Activated B cell treated with CpG ODN at 0.5 μM for 24 hours (primary cell): Measurements from ENCODE around the gene FBXO46. TPM values are rescaled to one million over a fixed set of nuclear protein-coding genes. Genes with fewer than 3 reads are reported as not detected.
"Not testable (repeated sequence)": the region's sequence is repeated elsewhere in the genome, so short reads cannot be mapped to it uniquely, and the experiment has no call there.

Source experiments
- ATAC-seq: fragments of 200-7000 bp; cut with Tn5 transposase; one replicate; pipeline ENCODE4 v1.10.0; 2021; ENCODE audit warnings: low read depth, mild to moderate bottlenecking, moderate library complexity
- CTCF ChIA-PET: fragments of 350-600 bp; sonication (Branson Sonifier 250); formaldehyde crosslinking; loops from one replicate; lab custom pipeline; 2021; ENCODE audit warnings: antibody characterized with exemption; lab: Charles Lee
- POLR2A ChIA-PET: fragments of 350-600 bp; sonication (Branson Sonifier 250); formaldehyde crosslinking; loops from one replicate; lab custom pipeline; 2021; ENCODE audit warnings: antibody characterized with exemption; lab: Charles Lee
- DNase-seq: peaks from one replicate; pipeline ENCODE4 v3.0.0; 2022
- H3K27ac Mint-ChIP-seq: one replicate; pipeline ENCODE4 v1.8.0; 2020; ENCODE audit warnings: mixed read lengths
- H3K27me3 Mint-ChIP-seq: one replicate; pipeline ENCODE4 v1.8.0; 2021; ENCODE audit warnings: mixed read lengths
- H3K36me3 Mint-ChIP-seq: one replicate; pipeline ENCODE4 v1.8.0; 2021; ENCODE audit warnings: low read depth, mixed read lengths
- H3K4me1 Mint-ChIP-seq: one replicate; pipeline ENCODE4 v1.8.0; 2021; ENCODE audit warnings: mixed read lengths
- H3K4me3 Mint-ChIP-seq: one replicate; pipeline ENCODE4 v1.8.0; 2020; ENCODE audit warnings: mild to moderate bottlenecking, mixed read lengths
- H3K9me3 Mint-ChIP-seq: one replicate; pipeline ENCODE4 v1.8.0; 2020; ENCODE audit warnings: mixed read lengths
- intact Hi-C: fragments of 100-400 bp; cut with micrococcal nuclease; formaldehyde crosslinking; loops from one replicate; pipeline ENCODE4 v1.15.1; 2024
- total RNA-seq: library from RNA; stranded (reverse); gene quantifications from 2 replicates; pipeline ENCODE4 v1.2.3, GENCODE V29; 2022
- TF ChIP-seq, protein P1 (sequence below): fragments of 200-600 bp; IDR thresholded peaks from one replicate; pipeline ENCODE4 v1.8.0; 2022; ENCODE audit warnings: antibody characterized with exemption, mild to moderate bottlenecking

Gene FBXO46
- total RNA-seq, 1 donor from 2014 or later: 44.0 TPM

DNA sequence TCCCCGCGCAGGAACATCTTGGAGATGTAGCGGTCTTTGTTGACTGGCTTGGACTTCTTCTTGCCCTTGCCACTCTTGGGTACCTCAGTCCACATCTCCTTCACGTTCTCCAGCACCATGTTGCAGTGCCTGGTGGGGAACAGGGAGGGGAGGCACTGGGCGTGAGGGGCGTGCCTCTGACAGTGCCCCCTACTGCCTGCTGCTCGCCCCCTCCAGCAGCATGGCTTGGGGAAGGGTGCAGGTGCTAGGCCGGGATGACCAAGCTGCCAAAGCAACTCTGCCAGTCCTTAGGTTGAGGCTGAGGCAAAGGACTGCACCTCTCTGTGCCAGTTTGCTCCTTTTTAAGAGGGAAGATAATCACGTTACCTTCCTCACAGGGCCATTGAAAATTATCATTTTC, 43.1 kb downstream of the FBXO46 start:
- Mint-ChIP-seq H3K36me3 (peaks cover 70% of the 10 kb centered on the region), H3K4me1 (peaks cover 23% of the 10 kb centered on the region), H3K4me3 (no peak overlapping the region), H3K27me3 (no peaks in the 10 kb centered on the region), H3K27ac (no peak overlapping the region), H3K9me3 (no peaks in the 10 kb centered on the region)
- intact Hi-C loops: loop anchor here (10.0 kb wide), 1 partner anchor 263 kb away; the partner anchor contains the start of gene ERCC1
- TF ChIP-seq, protein P1, sequence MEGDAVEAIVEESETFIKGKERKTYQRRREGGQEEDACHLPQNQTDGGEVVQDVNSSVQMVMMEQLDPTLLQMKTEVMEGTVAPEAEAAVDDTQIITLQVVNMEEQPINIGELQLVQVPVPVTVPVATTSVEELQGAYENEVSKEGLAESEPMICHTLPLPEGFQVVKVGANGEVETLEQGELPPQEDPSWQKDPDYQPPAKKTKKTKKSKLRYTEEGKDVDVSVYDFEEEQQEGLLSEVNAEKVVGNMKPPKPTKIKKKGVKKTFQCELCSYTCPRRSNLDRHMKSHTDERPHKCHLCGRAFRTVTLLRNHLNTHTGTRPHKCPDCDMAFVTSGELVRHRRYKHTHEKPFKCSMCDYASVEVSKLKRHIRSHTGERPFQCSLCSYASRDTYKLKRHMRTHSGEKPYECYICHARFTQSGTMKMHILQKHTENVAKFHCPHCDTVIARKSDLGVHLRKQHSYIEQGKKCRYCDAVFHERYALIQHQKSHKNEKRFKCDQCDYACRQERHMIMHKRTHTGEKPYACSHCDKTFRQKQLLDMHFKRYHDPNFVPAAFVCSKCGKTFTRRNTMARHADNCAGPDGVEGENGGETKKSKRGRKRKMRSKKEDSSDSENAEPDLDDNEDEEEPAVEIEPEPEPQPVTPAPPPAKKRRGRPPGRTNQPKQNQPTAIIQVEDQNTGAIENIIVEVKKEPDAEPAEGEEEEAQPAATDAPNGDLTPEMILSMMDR: no peak
- ChIA-PET CTCF (no interaction called here), POLR2A (interaction anchor here (0.6 to 1.8 kb wide), 3 partner anchors 10 to 101 kb away, joined by 3 to 18 read pairs (median 5); no protein-coding TSS in a partner anchor)
- ATAC-seq (no peak), DNase-seq (no peak)

DNA sequence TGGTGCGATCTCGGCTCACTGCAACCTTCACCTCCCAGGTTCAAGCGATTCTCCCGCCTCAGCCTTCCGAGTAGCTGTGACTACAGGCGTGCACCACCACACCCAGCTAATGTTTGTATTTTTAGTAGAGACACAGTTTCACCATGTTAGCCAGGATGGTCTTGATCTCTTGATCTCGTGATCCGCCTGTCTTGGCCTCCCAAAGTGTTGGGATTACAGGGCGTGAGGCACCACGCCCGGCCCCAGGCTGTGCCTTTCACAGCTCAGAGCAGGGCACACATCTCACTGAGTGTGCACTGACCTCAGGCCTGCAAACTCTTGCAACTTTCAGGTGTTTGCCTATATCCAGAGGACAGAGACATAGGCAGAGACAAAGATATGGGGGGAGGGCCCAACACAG, 45.7 kb downstream of the FBXO46 start:
- not testable (repeated sequence) for H3K27me3 Mint-ChIP-seq, ATAC-seq, DNase-seq, H3K4me3 Mint-ChIP-seq, H3K9me3 Mint-ChIP-seq, H3K27ac Mint-ChIP-seq
- ChIA-PET CTCF (interaction anchor here (1.2 kb wide), 1 partner anchor 206 kb away, joined by 3 read pairs; no protein-coding TSS in a partner anchor), POLR2A (interaction anchor here (0.6 to 0.7 kb wide), 2 partner anchors 164 to 898 kb away, joined by 3 to 4 read pairs; no protein-coding TSS in a partner anchor)
- Mint-ChIP-seq H3K36me3 (peaks cover 61% of the 10 kb centered on the region), H3K4me1 (peaks cover 12% of the 10 kb centered on the region)
- intact Hi-C loops: loop anchor here (10.0 kb wide), 1 partner anchor 260 kb away; the partner anchor contains the start of gene ERCC1

DNA sequence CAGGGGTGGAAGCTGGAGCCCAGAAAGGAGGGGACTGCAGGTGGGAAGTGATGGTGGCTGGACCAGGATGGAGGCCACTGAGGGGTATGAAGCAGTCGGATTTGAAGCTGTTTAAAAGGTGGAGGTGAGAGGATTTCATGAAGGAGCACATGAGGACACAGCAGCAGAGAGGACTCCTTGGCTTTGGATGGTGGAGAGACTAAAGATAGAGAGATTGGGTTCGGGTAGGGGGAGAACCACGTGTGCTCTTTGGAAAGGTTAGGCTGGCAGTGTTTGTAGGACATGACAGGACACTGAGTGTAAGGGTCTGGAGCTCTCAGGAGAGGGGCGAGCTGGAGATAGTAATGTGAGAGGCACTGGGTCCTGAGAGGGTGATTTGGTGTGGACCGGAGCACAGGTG, 47.8 kb downstream of the FBXO46 start:
- ChIA-PET CTCF (interaction anchor here (2.4 kb wide), 1 partner anchor 9 kb away, joined by 13 read pairs; the partner anchor contains the start of genes QPCTL and SNRPD2), POLR2A (interaction anchor here (0.6 to 2.9 kb wide), 5 partner anchors 9 to 70 kb away, joined by 4 to 21 read pairs (median 4); partner anchors contain the start of genes QPCTL and SNRPD2)
- Mint-ChIP-seq H3K4me3 (no peak overlapping the region), H3K27me3 (peaks cover 2% of the 10 kb centered on the region), H3K36me3 (peaks cover 48% of the 10 kb centered on the region), H3K27ac (no peak overlapping the region), H3K4me1 (peaks cover 6% of the 10 kb centered on the region), H3K9me3 (no peaks in the 10 kb centered on the region)
- TF ChIP-seq, protein P1: no peak
- ATAC-seq (no peak), DNase-seq (no peak)
- intact Hi-C loops: loop anchor here (10.0 kb wide), 1 partner anchor 258 kb away; the partner anchor contains the start of gene ERCC1

GRCh38 chr19:45682117-45682516, 48.6 kb downstream of the FBXO46 start:
- intact Hi-C loops: loop anchor here (10.0 kb wide), 1 partner anchor 257 kb away; the partner anchor contains the start of gene ERCC1
- Mint-ChIP-seq H3K4me1 (peaks cover 12% of the 10 kb centered on the region), H3K9me3 (no peaks in the 10 kb centered on the region), H3K4me3 (no peak overlapping the region), H3K27me3 (peaks cover 7% of the 10 kb centered on the region), H3K36me3 (peaks cover 40% of the 10 kb centered on the region), H3K27ac (no peak overlapping the region)
- TF ChIP-seq, protein P1: no peak
- ChIA-PET CTCF (interaction anchor here (2.4 kb wide), 1 partner anchor 10 kb away, joined by 13 read pairs; the partner anchor contains the start of genes QPCTL and SNRPD2), POLR2A (interaction anchor here (0.6 to 2.9 kb wide), 5 partner anchors 10 to 70 kb away, joined by 4 to 21 read pairs (median 4); partner anchors contain the start of genes QPCTL and SNRPD2)
- DNase-seq (no peak), ATAC-seq (no peak)

DNA sequence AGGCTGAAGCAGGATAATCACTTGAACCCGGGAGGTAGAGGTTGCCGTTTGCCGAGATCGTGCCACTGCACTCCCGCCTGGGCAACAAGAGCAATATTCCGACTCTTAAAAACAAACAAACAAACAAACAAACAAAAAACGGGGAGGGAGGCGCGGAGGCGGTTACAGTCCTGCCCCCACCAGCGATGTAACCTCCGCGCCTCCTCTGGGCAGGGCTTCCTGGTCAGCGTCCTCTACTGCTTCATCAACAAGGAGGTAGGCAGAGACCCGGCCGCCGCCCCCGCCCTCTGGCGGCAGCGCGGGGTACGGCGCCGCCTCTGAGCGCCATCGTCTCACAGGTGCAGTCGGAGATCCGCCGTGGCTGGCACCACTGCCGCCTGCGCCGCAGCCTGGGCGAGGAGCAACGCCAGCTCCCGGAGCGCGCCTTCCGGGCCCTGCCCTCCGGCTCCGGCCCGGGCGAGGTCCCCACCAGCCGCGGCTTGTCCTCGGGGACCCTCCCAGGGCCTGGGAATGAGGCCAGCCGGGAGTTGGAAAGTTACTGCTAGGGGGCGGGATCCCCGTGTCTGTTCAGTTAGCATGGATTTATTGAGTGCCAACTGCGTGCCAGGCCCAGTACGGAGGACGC, 49.2 kb downstream of the FBXO46 start:
- Mint-ChIP-seq H3K36me3 (peaks cover 34% of the 10 kb centered on the region), H3K27me3 (peaks cover 7% of the 10 kb centered on the region), H3K27ac (no peak overlapping the region), H3K9me3 (no peaks in the 10 kb centered on the region), H3K4me1 (peaks cover 17% of the 10 kb centered on the region), H3K4me3 (peak overlapping the region; percentile 77)
- intact Hi-C loops: loop anchor here (1.0 to 10.0 kb wide), 6 partner anchors 11 to 257 kb away; partner anchors contain the start of genes ERCC1 and QPCTL
- CTCF ChIA-PET: interaction anchor here (1.2 to 2.4 kb wide), 3 partner anchors 11 to 42 kb away, joined by 3 to 13 read pairs (median 3); partner anchors contain the start of genes EML2, QPCTL and SNRPD2
- TF ChIP-seq, protein P1: peak; percentile 69
- DNase-seq (peak; percentile 92), ATAC-seq (peak; percentile 92)
- POLR2A ChIA-PET: interaction anchor here (2.9 kb wide), 1 partner anchor 10 kb away, joined by 21 read pairs; the partner anchor contains the start of genes QPCTL and SNRPD2
